ENCODE measurements around the gene CCL7. TPM values are rescaled to one million over a fixed set of nuclear protein-coding genes. Genes with fewer than 3 reads are reported as not detected.

Gene CCL7
- total and polyA plus RNA-seq, 9 of the 15 experiments (the other 6 are each of a cell fraction or from before 2014, with no cell fraction given): not detected

- Histone ChIP-seq H3K79me2 (ENCODE audit: control insufficient read depth, insufficient read depth, low read length) (no peaks in the 10 kb centered on the region), H3K4me1 (replicated peaks in 1 of 2; ENCODE audit: control insufficient read depth in 2 of 2, insufficient read depth in 2 of 2, low read length in 2 of 2) (no peaks in the 10 kb centered on the region), H3K27me3 (ENCODE audit: control insufficient read depth in 2 of 2, insufficient read depth in 2 of 2, low read length in 2 of 2) (no peaks in the 10 kb centered on the region), H3K36me3 (ENCODE audit: control insufficient read depth, insufficient read depth, low read length) (no peaks in the 10 kb centered on the region), H3K9me1 (ENCODE audit: control insufficient read depth, insufficient read depth, low read length) (no peaks in the 10 kb centered on the region), H3K27ac (ENCODE audit: extremely low read depth, low read depth, low read length) (no peak overlapping the region), H3K4me3 (no peak overlapping the region), H3K9ac (ENCODE audit: insufficient read depth in 1 of 2, low read depth in 2 of 2, low read length in 2 of 2) (no peak overlapping the region), H3K4me2 (ENCODE audit: insufficient read depth, low read length) (no peak overlapping the region), H2AFZ (ENCODE audit: low read depth, low read length) (no peak overlapping the region), H3K9me3 (replicated peaks; ENCODE audit: control insufficient read depth, insufficient read depth, low read depth, low read length) (no peaks in the 10 kb centered on the region), H4K20me1 (replicated peaks; ENCODE audit: control insufficient read depth, insufficient read depth, low read length) (no peaks in the 10 kb centered on the region)
- ATAC-seq (no peak), FAIRE-seq (no peak), DNase-seq (ENCODE audit: extremely low read depth in 1 of 4, low spot score in 3 of 4) (no peak)
- 2% methylated on average over 4 of the region's 4 CpGs for WGBS (ENCODE audit: insufficient coverage, low coverage, missing lambda C conversion rate)
- BruUV-seq (replicated peaks): no TSS peak
- TF ChIP-seq CREM (IDR thresholded peaks at IDR 0.05; ENCODE audit: low read depth) (no peak), CHD4 (IDR thresholded peaks at IDR 0.05; ENCODE audit: insufficient read depth, insufficient replicate concordance, low read depth, low read length, poor library complexity, severe bottlenecking) (no peak), MBD2 (IDR thresholded peaks at IDR 0.05; ENCODE audit: borderline replicate concordance, low read depth) (no peak), CGGBP1 (CRISPR knock-in tag; IDR thresholded peaks at IDR 0.05) (no peak), IRF9 (tag; IDR thresholded peaks at IDR 0.05) (no peak)
- TF ChIP-seq, protein P1, sequence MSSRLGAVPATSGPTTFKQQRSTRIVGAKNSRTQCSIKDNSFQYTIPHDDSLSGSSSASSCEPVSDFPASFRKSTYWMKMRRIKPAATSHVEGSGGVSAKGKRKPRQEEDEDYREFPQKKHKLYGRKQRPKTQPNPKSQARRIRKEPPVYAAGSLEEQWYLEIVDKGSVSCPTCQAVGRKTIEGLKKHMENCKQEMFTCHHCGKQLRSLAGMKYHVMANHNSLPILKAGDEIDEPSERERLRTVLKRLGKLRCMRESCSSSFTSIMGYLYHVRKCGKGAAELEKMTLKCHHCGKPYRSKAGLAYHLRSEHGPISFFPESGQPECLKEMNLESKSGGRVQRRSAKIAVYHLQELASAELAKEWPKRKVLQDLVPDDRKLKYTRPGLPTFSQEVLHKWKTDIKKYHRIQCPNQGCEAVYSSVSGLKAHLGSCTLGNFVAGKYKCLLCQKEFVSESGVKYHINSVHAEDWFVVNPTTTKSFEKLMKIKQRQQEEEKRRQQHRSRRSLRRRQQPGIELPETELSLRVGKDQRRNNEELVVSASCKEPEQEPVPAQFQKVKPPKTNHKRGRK (tag; IDR thresholded peaks at IDR 0.05): no peak
- TF ChIP-seq, protein P2, sequence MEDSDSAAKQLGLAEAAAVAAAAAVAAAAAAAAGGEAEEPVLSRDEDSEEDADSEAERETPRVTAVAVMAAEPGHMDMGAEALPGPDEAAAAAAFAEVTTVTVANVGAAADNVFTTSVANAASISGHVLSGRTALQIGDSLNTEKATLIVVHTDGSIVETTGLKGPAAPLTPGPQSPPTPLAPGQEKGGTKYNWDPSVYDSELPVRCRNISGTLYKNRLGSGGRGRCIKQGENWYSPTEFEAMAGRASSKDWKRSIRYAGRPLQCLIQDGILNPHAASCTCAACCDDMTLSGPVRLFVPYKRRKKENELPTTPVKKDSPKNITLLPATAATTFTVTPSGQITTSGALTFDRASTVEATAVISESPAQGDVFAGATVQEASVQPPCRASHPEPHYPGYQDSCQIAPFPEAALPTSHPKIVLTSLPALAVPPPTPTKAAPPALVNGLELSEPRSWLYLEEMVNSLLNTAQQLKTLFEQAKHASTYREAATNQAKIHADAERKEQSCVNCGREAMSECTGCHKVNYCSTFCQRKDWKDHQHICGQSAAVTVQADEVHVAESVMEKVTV (CRISPR knock-in tag; IDR thresholded peaks at IDR 0.05): no peak
- ChIA-PET POLR2A (interaction anchor here (0.9 to 1.5 kb wide), 2 partner anchors 9 to 20 kb away, joined by 3 read pairs; partner anchors contain the start of gene CCL11), CTCF (ENCODE audit: low intra/inter-chr PET ratio) (no interaction called here)
- intact Hi-C loops (cut with micrococcal nuclease): no loop called here
- in situ Hi-C loops (cut with MboI): no loop called here
Observed at GRCh38 chr17:34276826-34277225, 6.8 kb downstream of the CCL7 start.
